HG03095 (cell line): Measurements from ENCODE around the gene ANKRD33B.
"Not testable (repeated sequence)": the region's sequence is repeated elsewhere in the genome, so short reads cannot be mapped to it uniquely, and the experiment has no call there.

Experiments used
- ATAC-seq: cut with Tn5 transposase; IDR thresholded peaks from one replicate; pipeline ENCODE4 v1.9.1; 2021; ENCODE audit warnings: moderate library complexity; ENCODE audit not compliant: unreplicated experiment

The ANKRD33B gene

GRCh38 chr5:10536931-10537579, 26.8 kb upstream of the ANKRD33B start:
- no peak for ATAC-seq

- no peak for ATAC-seq
Measured at GRCh38 chr5:10537624-10538023, 26.2 kb upstream of the ANKRD33B start.

GRCh38 chr5:10538103-10538788, 25.6 kb upstream of the ANKRD33B start:
- no peak for ATAC-seq

- no peak for ATAC-seq
Measured at GRCh38 chr5:10538789-10539686, 24.8 kb upstream of the ANKRD33B start.

- no peak for ATAC-seq
Measured at GRCh38 chr5:10539687-10539998, 24.2 kb upstream of the ANKRD33B start.

GRCh38 chr5:10540036-10540544, 23.8 kb upstream of the ANKRD33B start:
- no peak for ATAC-seq

GRCh38 chr5:10540951-10541646, 22.8 kb upstream of the ANKRD33B start:
- no peak for ATAC-seq

- no peak for ATAC-seq
Measured at GRCh38 chr5:10542055-10542550, 21.8 kb upstream of the ANKRD33B start.

GRCh38 chr5:10543585-10544040, 20.3 kb upstream of the ANKRD33B start:
- ATAC-seq = no peak

- ATAC-seq = no peak
Measured at GRCh38 chr5:10545084-10545483, 18.8 kb upstream of the ANKRD33B start.

GRCh38 chr5:10546186-10546585, 17.7 kb upstream of the ANKRD33B start:
- ATAC-seq = no peak

GRCh38 chr5:10548418-10549122, 15.3 kb upstream of the ANKRD33B start:
- no peak for ATAC-seq

GRCh38 chr5:10549123-10549514, 14.8 kb upstream of the ANKRD33B start:
- not testable (repeated sequence) for ATAC-seq

GRCh38 chr5:10550222-10550995, 13.5 kb upstream of the ANKRD33B start:
- ATAC-seq = no peak

- ATAC-seq = no peak
Measured at GRCh38 chr5:10551782-10552138, 12.1 kb upstream of the ANKRD33B start.

- peak; percentile 62 for ATAC-seq
Measured at GRCh38 chr5:10552183-10553143, 11.4 kb upstream of the ANKRD33B start.

GRCh38 chr5:10553476-10553875, 10.4 kb upstream of the ANKRD33B start:
- ATAC-seq = no peak

- ATAC-seq = no peak
Measured at GRCh38 chr5:10555277-10555684, 8.6 kb upstream of the ANKRD33B start.
